HG03378 (cell line): ENCODE results near the gene TMCC1.
"Not testable (repeated sequence)": the region's sequence is repeated elsewhere in the genome, so short reads cannot be mapped to it uniquely, and the experiment has no call there.

Source experiments
- ATAC-seq: cut with Tn5 transposase; IDR thresholded peaks from one replicate; pipeline ENCODE4 v1.9.1; 2021; ENCODE audit warnings: mild to moderate bottlenecking, moderate library complexity; ENCODE audit not compliant: unreplicated experiment

TMCC1 gene

GRCh38 chr3:129689036-129689435 is 204.5 kb downstream of the TMCC1 start:
- no peak for ATAC-seq

- no peak for ATAC-seq
These were observed 205.1 kb downstream of the TMCC1 start for GRCh38 chr3:129688271-129688895.

- ATAC-seq = no peak
These were observed 205.9 kb downstream of the TMCC1 start for GRCh38 chr3:129687586-129688125.

- no peak for ATAC-seq
These were observed 206.6 kb downstream of the TMCC1 start for GRCh38 chr3:129686941-129687340.

GRCh38 chr3:129684270-129684669 is 209.2 kb downstream of the TMCC1 start:
- no peak for ATAC-seq

GRCh38 chr3:129683201-129683600 is 210.3 kb downstream of the TMCC1 start:
- ATAC-seq = no peak

GRCh38 chr3:129676985-129677384 is 216.5 kb downstream of the TMCC1 start:
- ATAC-seq = no peak

- ATAC-seq = not testable (repeated sequence)
These were observed 218.8 kb downstream of the TMCC1 start for GRCh38 chr3:129674798-129675123.

GRCh38 chr3:129673897-129674797 is 219.4 kb downstream of the TMCC1 start:
- ATAC-seq = no peak

- ATAC-seq = no peak
These were observed 220.5 kb downstream of the TMCC1 start for GRCh38 chr3:129673012-129673411.

- ATAC-seq = no peak
These were observed 221.1 kb downstream of the TMCC1 start for GRCh38 chr3:129672412-129672811.

- ATAC-seq = no peak
These were observed 228.3 kb downstream of the TMCC1 start for GRCh38 chr3:129665024-129665768.

GRCh38 chr3:129663930-129664646 is 229.4 kb downstream of the TMCC1 start:
- ATAC-seq = no peak

- ATAC-seq = no peak
These were observed 230.5 kb downstream of the TMCC1 start for GRCh38 chr3:129663045-129663446.

GRCh38 chr3:129662191-129662608 is 231.3 kb downstream of the TMCC1 start:
- no peak for ATAC-seq

- ATAC-seq = no peak
These were observed 231.7 kb downstream of the TMCC1 start for GRCh38 chr3:129661766-129662165.

- no peak for ATAC-seq
These were observed 235.2 kb downstream of the TMCC1 start for GRCh38 chr3:129658110-129658843.

GRCh38 chr3:129657261-129658046 is 236.1 kb downstream of the TMCC1 start:
- ATAC-seq = no peak

- ATAC-seq = no peak
These were observed 236.8 kb downstream of the TMCC1 start for GRCh38 chr3:129656659-129657247.
